ENCODE results near the gene TNFAIP8L1.

The TNFAIP8L1 gene

DNA sequence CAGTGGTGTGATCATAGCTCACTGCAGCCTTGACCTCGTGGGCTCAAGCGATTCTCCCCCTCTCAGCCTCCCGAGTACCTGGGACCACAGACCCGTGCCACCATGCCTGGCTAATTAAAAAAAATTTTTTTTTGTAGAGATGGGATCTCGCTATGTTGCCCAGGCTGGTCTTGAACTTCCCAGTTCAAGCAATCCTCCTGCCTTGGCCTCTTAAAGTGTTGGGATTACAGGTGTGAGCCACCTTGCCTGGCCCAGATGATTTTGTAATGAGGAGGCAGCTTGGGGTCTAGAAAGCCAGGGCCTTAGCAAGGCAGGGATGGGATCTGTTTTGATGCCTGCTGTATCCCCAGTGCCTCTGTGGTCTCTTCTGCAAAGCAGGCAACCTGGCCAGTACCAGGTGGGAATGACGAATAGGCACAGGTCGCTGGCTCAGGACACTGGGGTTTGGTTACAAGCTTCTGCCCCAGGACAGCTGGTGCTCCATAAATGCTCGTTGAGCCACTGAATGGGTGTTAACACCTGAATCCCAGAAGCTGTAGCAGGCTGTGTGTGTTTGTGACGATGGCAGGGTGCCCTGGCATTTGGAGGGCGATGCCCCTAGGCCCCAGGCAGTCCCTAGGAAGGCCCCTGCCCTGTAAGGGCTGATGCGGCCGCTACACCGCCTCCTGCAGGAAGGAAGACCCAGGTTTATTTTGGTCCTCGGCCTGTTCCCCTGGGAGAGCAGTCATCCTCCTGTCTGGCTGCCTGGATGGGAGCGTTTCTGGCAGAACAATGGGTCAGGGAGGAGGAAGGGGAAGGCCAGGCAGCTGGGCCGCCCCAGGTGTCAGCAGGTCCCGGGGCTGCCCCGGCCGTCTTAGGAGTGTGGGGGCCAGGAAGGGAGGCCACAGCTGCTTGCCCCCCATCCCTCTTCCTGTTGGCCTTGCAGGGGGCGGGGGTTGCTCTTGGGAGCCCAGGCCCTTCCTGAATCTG lies 8.6 kb downstream of the TNFAIP8L1 start:
- TF ChIP-seq TAF1 (IDR thresholded peaks at IDR 0.05; ENCODE audit: low read depth) = no peak
- TF ChIP-seq, protein P1, sequence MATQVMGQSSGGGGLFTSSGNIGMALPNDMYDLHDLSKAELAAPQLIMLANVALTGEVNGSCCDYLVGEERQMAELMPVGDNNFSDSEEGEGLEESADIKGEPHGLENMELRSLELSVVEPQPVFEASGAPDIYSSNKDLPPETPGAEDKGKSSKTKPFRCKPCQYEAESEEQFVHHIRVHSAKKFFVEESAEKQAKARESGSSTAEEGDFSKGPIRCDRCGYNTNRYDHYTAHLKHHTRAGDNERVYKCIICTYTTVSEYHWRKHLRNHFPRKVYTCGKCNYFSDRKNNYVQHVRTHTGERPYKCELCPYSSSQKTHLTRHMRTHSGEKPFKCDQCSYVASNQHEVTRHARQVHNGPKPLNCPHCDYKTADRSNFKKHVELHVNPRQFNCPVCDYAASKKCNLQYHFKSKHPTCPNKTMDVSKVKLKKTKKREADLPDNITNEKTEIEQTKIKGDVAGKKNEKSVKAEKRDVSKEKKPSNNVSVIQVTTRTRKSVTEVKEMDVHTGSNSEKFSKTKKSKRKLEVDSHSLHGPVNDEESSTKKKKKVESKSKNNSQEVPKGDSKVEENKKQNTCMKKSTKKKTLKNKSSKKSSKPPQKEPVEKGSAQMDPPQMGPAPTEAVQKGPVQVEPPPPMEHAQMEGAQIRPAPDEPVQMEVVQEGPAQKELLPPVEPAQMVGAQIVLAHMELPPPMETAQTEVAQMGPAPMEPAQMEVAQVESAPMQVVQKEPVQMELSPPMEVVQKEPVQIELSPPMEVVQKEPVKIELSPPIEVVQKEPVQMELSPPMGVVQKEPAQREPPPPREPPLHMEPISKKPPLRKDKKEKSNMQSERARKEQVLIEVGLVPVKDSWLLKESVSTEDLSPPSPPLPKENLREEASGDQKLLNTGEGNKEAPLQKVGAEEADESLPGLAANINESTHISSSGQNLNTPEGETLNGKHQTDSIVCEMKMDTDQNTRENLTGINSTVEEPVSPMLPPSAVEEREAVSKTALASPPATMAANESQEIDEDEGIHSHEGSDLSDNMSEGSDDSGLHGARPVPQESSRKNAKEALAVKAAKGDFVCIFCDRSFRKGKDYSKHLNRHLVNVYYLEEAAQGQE (IDR thresholded peaks at IDR 0.05; ENCODE audit: low read depth) = no peak
- TF ChIP-seq TEAD4 (IDR thresholded peaks at IDR 0.05) = no peak
- no peak for TF ChIP-seq EP300 (IDR thresholded peaks at IDR 0.05; ENCODE audit: borderline replicate concordance)
- TF ChIP-seq TCF12 (IDR thresholded peaks at IDR 0.05; ENCODE audit: low read depth) = no peak
- no peak for TF ChIP-seq NFIC (IDR thresholded peaks at IDR 0.05)
- no peak for TF ChIP-seq CREB1 (IDR thresholded peaks at IDR 0.05; ENCODE audit: low read depth)
- no peak for TF ChIP-seq RAD21 (IDR thresholded peaks at IDR 0.05; ENCODE audit: low read depth)
- TF ChIP-seq YY1 (IDR thresholded peaks at IDR 0.05; ENCODE audit: low read depth) = no peak

DNA sequence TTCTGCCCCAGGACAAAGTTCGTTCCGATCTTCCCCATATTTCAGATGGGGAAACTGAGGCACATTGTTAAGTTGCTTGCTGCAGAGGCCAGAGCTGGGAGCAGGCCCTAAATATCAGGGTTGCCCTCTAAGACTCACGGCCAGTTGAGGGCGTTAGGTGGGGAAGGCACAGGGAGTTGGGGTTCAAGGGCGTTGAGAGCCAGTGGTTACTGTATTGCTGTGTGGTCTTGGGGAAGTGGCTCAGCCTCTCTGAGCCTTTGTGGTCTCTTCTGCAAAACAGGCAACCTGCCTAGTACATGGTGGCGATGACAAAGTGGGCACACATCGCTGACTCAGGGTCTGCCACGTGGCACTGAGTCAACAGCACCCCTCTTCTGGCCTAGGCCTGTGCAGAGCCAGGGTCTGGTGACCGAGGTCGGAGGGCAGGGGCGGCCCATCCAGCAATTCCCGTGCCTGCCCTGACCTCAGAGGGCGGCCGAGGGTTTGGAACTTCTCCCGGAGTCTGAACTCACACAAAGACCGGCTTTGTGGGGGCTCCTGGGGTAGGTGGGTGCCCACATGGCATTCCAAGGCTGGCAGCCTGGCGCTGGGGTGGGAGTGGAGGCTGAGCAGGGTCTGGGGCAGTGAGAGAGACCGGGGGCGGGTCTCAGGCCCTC lies 10.2 kb downstream of the TNFAIP8L1 start:
- TF ChIP-seq TAF1 (IDR thresholded peaks at IDR 0.05; ENCODE audit: low read depth) (no peak), TEAD4 (IDR thresholded peaks at IDR 0.05) (no peak), FOXM1 (IDR thresholded peaks at IDR 0.05; ENCODE audit: borderline replicate concordance, low read depth) (no peak), EP300 (IDR thresholded peaks at IDR 0.05; ENCODE audit: borderline replicate concordance) (no peak), NFIC (IDR thresholded peaks at IDR 0.05) (no peak), CEBPB (IDR thresholded peaks at IDR 0.05) (no peak), RAD21 (IDR thresholded peaks at IDR 0.05; ENCODE audit: low read depth) (no peak)

DNA sequence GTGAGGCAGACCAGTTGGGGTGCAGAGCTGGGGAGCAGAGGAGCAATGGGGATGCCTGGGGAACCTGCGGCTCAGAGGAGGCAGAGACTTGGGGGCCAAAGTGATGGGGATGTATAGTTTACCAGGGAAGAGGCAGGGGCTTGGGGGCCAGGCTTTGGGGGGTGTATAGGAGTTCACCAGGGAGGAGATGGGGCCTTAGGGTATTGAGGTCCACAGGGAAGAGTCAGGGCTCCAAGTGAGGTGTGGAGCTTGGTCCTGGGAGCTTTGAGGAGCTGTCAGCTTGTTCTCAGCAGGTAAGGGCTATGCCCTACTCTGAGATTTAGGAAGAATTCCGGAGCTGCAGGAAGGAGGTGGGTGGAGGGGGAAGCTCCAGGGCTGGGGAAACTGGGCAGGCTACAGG lies 10.8 kb downstream of the TNFAIP8L1 start:
- TF ChIP-seq CEBPB (IDR thresholded peaks at IDR 0.05) = no peak
- TF ChIP-seq YY1 (IDR thresholded peaks at IDR 0.05; ENCODE audit: low read depth) = no peak
- TF ChIP-seq NFIC (IDR thresholded peaks at IDR 0.05) = no peak
- no peak for TF ChIP-seq CREB1 (IDR thresholded peaks at IDR 0.05; ENCODE audit: low read depth)
- TF ChIP-seq RAD21 (IDR thresholded peaks at IDR 0.05; ENCODE audit: low read depth) = no peak
- no peak for TF ChIP-seq FOXM1 (IDR thresholded peaks at IDR 0.05; ENCODE audit: borderline replicate concordance, low read depth)
- no peak for TF ChIP-seq TCF12 (IDR thresholded peaks at IDR 0.05; ENCODE audit: low read depth)
- TF ChIP-seq ZBTB7A (IDR thresholded peaks at IDR 0.05; ENCODE audit: low read depth) = no peak
- no peak for TF ChIP-seq TEAD4 (IDR thresholded peaks at IDR 0.05)
- no peak for TF ChIP-seq EGR1 (IDR thresholded peaks at IDR 0.05)
- TF ChIP-seq, protein P2, sequence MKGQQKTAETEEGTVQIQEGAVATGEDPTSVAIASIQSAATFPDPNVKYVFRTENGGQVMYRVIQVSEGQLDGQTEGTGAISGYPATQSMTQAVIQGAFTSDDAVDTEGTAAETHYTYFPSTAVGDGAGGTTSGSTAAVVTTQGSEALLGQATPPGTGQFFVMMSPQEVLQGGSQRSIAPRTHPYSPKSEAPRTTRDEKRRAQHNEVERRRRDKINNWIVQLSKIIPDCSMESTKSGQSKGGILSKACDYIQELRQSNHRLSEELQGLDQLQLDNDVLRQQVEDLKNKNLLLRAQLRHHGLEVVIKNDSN (IDR thresholded peaks at IDR 0.05) = no peak
- TF ChIP-seq EP300 (IDR thresholded peaks at IDR 0.05; ENCODE audit: borderline replicate concordance) = no peak
- TF ChIP-seq, protein P1 (IDR thresholded peaks at IDR 0.05; ENCODE audit: low read depth) = no peak
- no peak for TF ChIP-seq TAF1 (IDR thresholded peaks at IDR 0.05; ENCODE audit: low read depth)
- TF ChIP-seq, protein P3, sequence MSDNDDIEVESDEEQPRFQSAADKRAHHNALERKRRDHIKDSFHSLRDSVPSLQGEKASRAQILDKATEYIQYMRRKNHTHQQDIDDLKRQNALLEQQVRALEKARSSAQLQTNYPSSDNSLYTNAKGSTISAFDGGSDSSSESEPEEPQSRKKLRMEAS (IDR thresholded peaks at IDR 0.05) = no peak

DNA sequence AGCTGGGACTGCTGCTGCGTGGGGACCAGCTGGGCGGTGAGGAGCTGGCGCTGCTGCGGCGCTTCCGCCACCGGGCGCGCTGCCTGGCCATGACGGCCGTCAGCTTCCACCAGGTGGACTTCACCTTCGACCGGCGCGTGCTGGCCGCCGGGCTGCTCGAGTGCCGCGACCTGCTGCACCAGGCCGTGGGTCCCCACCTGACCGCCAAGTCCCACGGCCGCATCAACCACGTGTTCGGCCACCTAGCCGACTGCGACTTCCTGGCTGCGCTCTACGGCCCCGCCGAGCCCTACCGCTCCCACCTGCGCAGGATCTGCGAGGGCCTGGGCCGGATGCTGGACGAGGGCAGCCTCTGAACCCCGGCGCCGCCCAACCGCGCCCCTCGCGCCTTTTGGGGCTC lies 12.8 kb downstream of the TNFAIP8L1 start:
- TF ChIP-seq TEAD4 (IDR thresholded peaks at IDR 0.05) (no peak), CEBPB (IDR thresholded peaks at IDR 0.05) (no peak), EGR1 (IDR thresholded peaks at IDR 0.05) (no peak), EP300 (IDR thresholded peaks at IDR 0.05; ENCODE audit: borderline replicate concordance) (no peak), TAF1 (IDR thresholded peaks at IDR 0.05; ENCODE audit: low read depth) (no peak), FOXM1 (IDR thresholded peaks at IDR 0.05; ENCODE audit: borderline replicate concordance, low read depth) (no peak), TCF12 (IDR thresholded peaks at IDR 0.05; ENCODE audit: low read depth) (no peak)
- TF ChIP-seq, protein P2 (IDR thresholded peaks at IDR 0.05) = no peak
- TF ChIP-seq, protein P3 (IDR thresholded peaks at IDR 0.05) = no peak

DNA sequence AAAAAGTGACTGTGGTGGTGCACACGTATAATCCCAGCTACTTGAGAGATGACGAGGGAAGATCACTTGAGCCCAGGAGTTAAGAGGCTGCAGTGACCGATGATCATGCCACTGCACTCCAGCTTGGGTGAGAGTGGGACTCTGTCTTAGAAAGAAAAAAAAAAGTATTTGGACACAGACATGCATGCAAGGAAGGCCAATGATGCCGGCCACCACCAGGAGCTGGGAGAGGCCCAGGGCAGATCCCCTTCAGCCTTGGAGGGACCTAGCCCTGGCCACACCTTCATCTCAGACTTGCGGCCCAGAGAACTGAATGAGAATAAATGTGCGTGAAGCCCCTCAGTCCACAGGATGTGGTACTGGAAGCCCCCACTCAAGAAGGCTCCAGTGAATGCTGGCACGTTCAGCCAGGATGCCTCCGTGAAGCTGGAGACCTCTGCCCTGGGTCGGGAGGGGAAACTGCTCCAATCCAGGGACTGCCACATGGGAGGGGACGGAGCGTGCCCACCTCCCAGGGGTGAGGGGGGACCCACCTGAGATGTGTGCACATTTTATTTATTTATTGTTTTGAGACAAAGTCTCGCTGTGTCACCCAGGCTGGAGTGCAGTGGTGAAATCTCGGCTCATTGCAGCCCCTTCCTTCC lies 14.6 kb downstream of the TNFAIP8L1 start:
- TF ChIP-seq RAD21 (IDR thresholded peaks at IDR 0.05; ENCODE audit: low read depth) (no peak), TAF1 (IDR thresholded peaks at IDR 0.05; ENCODE audit: low read depth) (no peak), EP300 (IDR thresholded peaks at IDR 0.05; ENCODE audit: borderline replicate concordance) (no peak), CREB1 (IDR thresholded peaks at IDR 0.05; ENCODE audit: low read depth) (no peak), FOXM1 (IDR thresholded peaks at IDR 0.05; ENCODE audit: borderline replicate concordance, low read depth) (no peak), ZBTB7A (IDR thresholded peaks at IDR 0.05; ENCODE audit: low read depth) (no peak), EGR1 (IDR thresholded peaks at IDR 0.05) (no peak), TCF12 (IDR thresholded peaks at IDR 0.05; ENCODE audit: low read depth) (no peak), CEBPB (IDR thresholded peaks at IDR 0.05) (no peak), NFIC (IDR thresholded peaks at IDR 0.05) (no peak)
- TF ChIP-seq, protein P2 (IDR thresholded peaks at IDR 0.05) = no peak
- TF ChIP-seq, protein P1 (IDR thresholded peaks at IDR 0.05; ENCODE audit: low read depth) = no peak
- TF ChIP-seq, protein P3 (IDR thresholded peaks at IDR 0.05) = no peak

All from Ishikawa (cell line).